HFFc6 (cell line): Measurements from ENCODE around the gene SMC1B. TPM values are rescaled to one million over a fixed set of nuclear protein-coding genes. Genes with fewer than 3 reads are reported as not detected.
"Not testable (repeated sequence)": the region's sequence is repeated elsewhere in the genome, so short reads cannot be mapped to it uniquely, and the experiment has no call there.

Experiments used
- DNase-seq: peaks from one replicate; pipeline ENCODE4 v3.0.0-alpha.2; 2018
- H3K27ac Mint-ChIP-seq: 2 replicates; pipeline ENCODE4 v1.8.0; 2020; ENCODE audit warnings: mild to moderate bottlenecking, mixed read lengths
- H3K27me3 Mint-ChIP-seq: 2 replicates; pipeline ENCODE4 v1.8.0; 2021; ENCODE audit warnings: mild to moderate bottlenecking, moderate library complexity, mixed read lengths; ENCODE audit not compliant: insufficient read depth
- H3K36me3 Mint-ChIP-seq: 2 replicates; pipeline ENCODE4 v1.8.0; 2021; ENCODE audit warnings: low read depth, mixed read lengths
- H3K4me1 Mint-ChIP-seq: 2 replicates; pipeline ENCODE4 v1.8.0; 2020; ENCODE audit warnings: low read depth, mixed read lengths
- H3K4me3 Mint-ChIP-seq: 2 replicates; pipeline ENCODE4 v1.8.0; 2020; ENCODE audit warnings: mild to moderate bottlenecking, moderate library complexity, mixed read lengths
- H3K9me3 Mint-ChIP-seq: 2 replicates; pipeline ENCODE4 v1.8.0; 2020; ENCODE audit warnings: mild to moderate bottlenecking, mixed read lengths
- CTCF ChIP-seq: fragments of 200-600 bp; sonication (generic); IDR thresholded peaks from 2 replicates; pipeline ENCODE4 v1.5.0; 2021; ENCODE audit warnings: antibody characterized with exemption, mild to moderate bottlenecking
- total RNA-seq, 6 experiments: library from RNA; stranded (reverse); fragmentation: NEBNext Ultra II Directional; extraction: Animal tissue kit (Norgen Biotek cat#: 25700); gene quantifications; 2 replicates in 1 of 6; 3 replicates in 5 of 6; pipeline ENCODE4 v1.2.3, GENCODE V29; 2021

SMC1B gene
- total RNA-seq, 6 experiments from 2014 or later: 0.06 TPM; not detected in 5

GRCh38 chr22:45452565-45453379 lies 39.4 kb upstream of the SMC1B start:
- peaks cover 66% of the 10 kb centered on the region for H3K4me1 Mint-ChIP-seq
- TF ChIP-seq CTCF: no peak
- no peaks in the 10 kb centered on the region for H3K9me3 Mint-ChIP-seq
- no peaks in the 10 kb centered on the region; the same call in 1 of the 2 replicates for H3K27me3 Mint-ChIP-seq
- peak overlapping the region; percentile 83 for H3K27ac Mint-ChIP-seq
- no peaks in the 10 kb centered on the region for H3K36me3 Mint-ChIP-seq
- DNase-seq: peak; percentile 75
- H3K4me3 Mint-ChIP-seq: peak overlapping the region; percentile 35

- H3K27ac Mint-ChIP-seq: peak overlapping the region; percentile 83
- DNase-seq: no peak
- H3K27me3 Mint-ChIP-seq: no peaks in the 10 kb centered on the region; the same call in 1 of the 2 replicates
- TF ChIP-seq CTCF: no peak
- H3K36me3 Mint-ChIP-seq: no peaks in the 10 kb centered on the region
- peaks cover 61% of the 10 kb centered on the region for H3K4me1 Mint-ChIP-seq
- no peaks in the 10 kb centered on the region for H3K9me3 Mint-ChIP-seq
- H3K4me3 Mint-ChIP-seq: peak overlapping the region; percentile 35
Observed at GRCh38 chr22:45451972-45452371, 38.6 kb upstream of the SMC1B start.

- Mint-ChIP-seq H3K9me3 (no peaks in the 10 kb centered on the region), H3K36me3 (peaks cover 4% of the 10 kb centered on the region; the same call in 1 of the 2 replicates), H3K4me3 (peak overlapping the region; percentile 49), H3K27ac (peak overlapping the region; percentile 83), H3K27me3 (peaks cover 2% of the 10 kb centered on the region), H3K4me1 (peaks cover 66% of the 10 kb centered on the region)
- peak; percentile 95 for DNase-seq
- no peak; the same call in 1 of the 2 replicates for TF ChIP-seq CTCF
Observed at GRCh38 chr22:45450921-45451651, 37.7 kb upstream of the SMC1B start.

GRCh38 chr22:45450101-45450785 lies 36.8 kb upstream of the SMC1B start:
- TF ChIP-seq CTCF: no peak
- Mint-ChIP-seq H3K27ac (peak overlapping the region; percentile 83), H3K4me3 (peak overlapping the region; percentile 49), H3K9me3 (no peaks in the 10 kb centered on the region), H3K4me1 (peaks cover 61% of the 10 kb centered on the region), H3K36me3 (peaks cover 4% of the 10 kb centered on the region; the same call in 1 of the 2 replicates), H3K27me3 (peaks cover 2% of the 10 kb centered on the region)
- no peak for DNase-seq

- peaks cover 61% of the 10 kb centered on the region for H3K4me1 Mint-ChIP-seq
- H3K27ac Mint-ChIP-seq: not testable (repeated sequence)
Observed at GRCh38 chr22:45449442-45449841, 36.0 kb upstream of the SMC1B start.

More at GRCh38 chr22:45449442-45449841, 36.0 kb upstream of the SMC1B start:
- not testable (repeated sequence) for H3K36me3 Mint-ChIP-seq, H3K27me3 Mint-ChIP-seq, H3K9me3 Mint-ChIP-seq, H3K4me3 Mint-ChIP-seq, DNase-seq
